Stimulated activated CD4-positive, alpha-beta T cell treated with anti-CD3 and anti-CD28 coated beads, Interleukin-15, amount 100 ng/mL, for 48 hours (primary cell): Measurements from ENCODE around the gene NKAPL.

Experiments
- DNase-seq, 2 donors: peaks; one replicate each; pipeline ENCODE4 v3.0.0-alpha.2; 2020; ENCODE audit warnings: low read depth in 2 of 2

NKAPL gene

DNA sequence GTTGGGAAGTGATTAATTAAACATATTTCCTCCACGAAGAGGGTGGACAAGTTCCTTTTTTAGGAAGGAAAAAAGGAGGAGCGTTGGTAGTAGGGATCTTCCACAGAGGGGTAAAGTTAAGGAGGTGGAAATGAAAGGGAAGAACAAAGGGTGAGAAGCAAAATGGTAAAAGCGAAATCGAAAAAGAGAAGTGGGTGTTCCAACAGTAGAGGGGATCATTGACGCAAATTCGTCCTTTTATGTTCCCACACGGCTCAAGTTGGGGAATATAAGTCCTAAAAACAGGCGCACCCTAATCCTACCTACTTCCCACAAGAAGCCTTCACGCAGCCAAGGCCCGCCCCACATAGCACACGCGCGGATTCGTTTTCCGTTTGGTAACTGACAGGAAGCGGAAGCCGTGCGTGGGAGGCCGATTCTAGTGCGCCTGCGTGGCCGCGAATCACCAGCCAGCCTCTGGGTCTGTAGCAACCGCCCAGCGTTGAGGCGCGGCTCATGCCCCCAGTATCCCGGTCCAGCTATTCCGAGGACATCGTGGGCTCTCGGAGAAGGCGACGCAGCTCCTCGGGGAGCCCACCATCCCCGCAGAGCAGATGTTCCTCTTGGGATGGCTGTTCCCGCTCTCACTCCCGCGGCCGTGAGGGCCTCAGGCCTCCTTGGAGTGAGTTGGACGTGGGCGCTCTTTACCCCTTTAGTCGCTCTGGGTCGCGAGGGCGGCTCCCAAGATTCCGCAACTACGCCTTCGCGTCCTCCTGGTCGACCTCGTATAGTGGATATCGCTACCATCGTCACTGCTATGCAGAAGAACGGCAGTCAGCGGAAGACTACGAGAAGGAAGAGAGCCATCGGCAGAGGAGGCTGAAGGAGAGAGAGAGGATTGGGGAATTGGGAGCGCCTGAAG is at the start of gene NKAPL:
NKAPL (plus strand) TSS at position 421 of the 901 bp plus-strand sequence; CDS start at position 496, 75 bp downstream.
- peak; percentile 56 to 62 for DNase-seq

DNA sequence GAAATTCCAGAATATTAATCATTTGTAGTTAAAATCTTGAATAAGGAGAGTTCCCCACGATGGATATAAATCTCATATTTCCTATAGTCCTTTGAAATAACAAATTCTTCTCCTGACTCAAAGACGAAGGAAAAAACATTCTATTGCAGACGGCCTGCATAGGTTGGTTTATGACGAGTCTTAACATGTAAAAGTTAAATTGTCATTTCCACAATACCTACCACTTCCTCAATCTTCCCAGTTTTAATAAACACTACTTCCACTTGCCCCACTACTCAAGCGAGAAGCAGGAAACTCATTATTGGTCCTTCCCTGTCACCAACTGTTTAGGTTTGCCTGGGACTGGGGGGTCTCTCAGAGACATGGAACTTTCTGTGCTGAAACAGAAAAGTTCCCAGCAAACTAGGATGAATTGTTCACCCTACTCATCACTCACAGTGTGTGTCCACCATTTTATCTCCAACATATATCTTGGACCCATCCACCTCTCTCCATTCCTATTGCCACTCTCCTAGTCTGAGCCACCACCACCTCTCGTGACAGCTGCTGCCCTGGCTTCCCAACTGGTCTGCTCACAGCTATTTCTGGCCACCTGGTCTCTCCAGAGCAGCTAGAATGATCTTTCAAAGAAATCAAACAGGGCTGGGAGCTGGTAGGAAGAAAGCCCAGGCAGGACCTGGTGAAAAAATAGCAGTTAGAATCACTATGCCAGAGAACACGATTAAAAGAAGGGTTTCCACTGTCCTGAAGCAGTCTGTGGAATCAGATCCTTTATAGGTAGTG is 49.2 kb upstream of the NKAPL start:
- DNase-seq = no peak

DNA sequence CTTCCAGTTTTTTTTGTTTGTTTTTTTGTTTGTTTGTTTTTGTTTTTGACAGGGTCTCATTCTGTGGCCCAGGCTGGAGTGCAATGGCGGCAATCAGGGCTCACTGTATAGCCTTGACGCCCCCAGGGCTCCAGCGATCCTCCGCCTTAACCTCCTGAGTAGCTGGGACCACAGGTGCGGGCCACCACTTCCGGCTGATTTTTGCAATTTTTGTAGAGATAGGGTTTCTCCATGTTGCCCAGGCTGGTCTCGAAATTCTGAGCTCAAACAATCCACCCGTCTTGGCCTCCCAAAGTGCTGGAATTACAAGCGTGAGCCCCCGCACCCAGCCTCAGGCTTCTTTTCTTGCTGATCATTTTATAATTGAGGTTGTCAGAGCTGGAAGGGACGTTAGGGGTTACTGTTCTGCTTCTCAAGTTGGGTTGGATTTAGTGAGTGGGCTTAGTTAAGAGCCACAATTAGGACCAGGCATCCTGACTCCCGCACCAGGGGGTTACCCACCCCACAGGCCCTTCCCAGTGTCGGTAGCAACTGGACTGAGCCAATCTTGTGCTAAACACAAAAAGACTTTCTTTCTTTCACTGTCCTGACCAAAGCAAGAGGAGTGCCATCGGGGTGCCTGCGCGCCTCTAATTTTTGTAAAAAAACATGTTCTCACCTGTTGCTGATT is 47.1 kb upstream of the NKAPL start:
- no peak for DNase-seq

DNA sequence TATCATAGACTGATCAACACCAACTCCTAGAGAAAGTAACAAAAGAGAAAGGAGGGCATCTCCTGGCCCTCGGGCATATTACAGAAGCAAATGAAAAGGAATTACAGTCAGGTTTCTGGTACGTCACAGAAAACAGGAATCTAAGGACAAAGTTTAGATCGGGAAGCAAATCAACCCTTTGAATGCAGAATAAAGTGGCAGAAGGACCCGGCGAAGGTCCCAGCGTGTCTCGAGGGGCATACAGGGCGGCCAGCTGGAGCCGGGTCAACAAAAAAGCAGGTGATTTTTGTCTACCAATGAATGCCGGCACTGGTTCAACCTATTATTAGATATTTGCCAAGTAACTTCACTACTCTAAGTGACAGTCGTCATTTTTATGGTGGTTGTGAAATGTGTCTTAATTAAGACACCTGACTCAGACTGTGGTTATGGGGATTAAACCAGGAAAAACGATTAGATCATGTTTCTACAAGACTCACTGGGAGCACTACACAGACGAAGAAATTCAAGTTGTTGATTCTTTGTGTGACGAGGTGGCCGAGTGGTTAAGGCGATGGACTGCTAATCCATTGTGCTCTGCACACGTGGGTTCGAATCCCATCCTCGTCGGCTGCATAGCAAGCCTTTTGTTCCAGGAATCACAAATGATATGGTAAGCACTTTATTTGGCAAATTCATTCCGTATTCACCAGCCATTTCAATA is 46.4 kb upstream of the NKAPL start:
- DNase-seq = peak; percentile 39 to 57

DNA sequence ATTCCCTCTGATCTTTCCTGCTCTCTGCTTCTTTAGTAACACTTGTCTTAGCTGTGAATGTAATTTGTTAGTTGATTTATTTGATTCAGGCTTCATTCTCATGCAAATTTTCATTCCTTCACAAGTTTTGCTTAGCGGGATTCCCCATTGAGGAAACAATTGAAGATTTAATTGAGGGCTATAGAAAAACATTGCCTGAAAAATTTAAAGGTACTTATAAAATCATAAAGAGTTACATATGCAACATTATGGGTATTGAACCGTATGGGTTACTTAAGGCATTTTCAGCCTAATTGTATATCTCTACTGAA is 45.9 kb upstream of the NKAPL start:
- DNase-seq = no peak

DNA sequence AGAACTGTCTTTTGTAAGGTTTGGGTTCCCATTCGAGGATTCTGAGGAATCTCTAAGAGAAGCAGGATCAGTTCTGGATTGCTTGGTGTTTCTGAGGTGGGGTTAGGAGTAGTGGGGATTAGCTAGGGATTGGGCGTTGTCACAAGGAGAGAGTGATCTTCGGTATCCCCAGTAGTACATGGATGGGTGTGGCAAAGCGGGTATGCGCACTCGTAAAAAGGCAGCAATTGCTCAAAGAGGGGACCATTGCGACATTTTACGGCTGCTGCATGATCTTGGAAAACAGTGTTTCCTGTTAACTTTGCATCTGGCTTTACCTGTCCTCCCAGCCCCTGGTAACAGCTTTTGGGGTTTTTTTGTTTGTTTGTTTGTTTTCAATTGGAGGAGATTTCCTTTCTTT is 43.7 kb upstream of the NKAPL start:
- no peak for DNase-seq

DNA sequence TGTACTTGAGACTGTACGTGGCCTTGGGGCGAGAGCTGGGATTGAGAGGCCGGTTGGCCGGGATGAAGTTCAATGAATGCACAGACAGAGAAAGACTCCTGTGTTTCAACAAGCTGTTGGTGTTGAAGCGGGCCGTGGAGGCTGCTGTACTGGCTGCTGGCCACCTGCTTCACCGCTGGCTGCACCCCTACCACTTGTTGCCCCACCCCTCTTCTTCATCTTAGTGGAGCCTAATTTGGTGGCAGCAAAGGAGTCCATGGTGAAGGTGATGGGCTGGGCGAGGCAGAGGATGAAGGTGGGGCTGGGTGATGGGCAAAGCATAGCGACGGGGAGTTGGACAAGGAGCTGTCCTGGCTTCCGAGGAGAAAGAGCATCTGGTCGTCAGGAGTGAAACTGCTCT is 41.2 kb upstream of the NKAPL start:
- DNase-seq = no peak

DNA sequence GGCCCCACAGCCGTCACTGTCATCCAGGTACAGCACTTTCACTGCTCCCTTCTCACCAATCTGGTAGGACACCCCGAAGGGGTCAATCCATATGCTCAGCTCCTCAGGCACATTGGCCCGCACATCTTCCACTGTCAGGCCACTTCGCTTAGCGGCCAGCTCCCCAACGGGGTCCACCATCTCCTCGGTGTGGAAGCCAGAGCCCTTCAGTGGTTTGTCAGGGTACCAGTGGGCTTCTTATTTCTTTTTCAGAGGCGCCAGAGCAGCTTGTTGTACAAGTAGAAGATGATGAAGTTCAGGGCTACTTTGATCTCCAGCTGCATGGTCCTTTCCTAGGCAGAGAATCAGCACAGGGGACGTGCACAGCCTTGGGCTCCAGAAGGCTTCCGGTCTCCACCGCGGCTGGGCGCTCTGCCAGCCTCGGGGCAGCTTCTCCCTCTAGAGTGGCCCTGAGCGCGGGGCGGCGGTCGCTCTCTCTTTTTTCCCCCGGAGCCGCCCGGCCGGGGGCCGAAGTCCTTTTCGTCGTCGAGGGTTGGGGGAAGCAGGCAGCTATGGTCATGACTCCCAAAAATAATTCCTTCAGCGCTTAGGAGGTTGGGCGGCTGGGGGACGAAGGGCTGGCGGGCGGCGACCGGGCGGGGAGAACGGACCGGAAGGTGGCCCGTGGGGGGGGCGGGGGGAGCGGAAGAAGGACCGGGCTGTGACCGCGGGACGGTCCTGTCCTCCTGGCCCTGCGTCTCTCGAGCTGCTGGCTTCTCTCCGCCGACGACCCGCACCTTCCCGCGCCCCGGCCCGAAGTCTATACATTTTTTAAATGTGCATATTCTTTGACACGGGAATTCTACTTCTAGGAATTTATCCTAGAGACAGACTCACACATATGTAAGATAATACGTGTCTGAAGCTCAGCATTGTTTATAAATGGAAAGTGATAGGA is 40.5 kb upstream of the NKAPL start:
- peak in 1 of 2 donors; percentile 12 for DNase-seq

DNA sequence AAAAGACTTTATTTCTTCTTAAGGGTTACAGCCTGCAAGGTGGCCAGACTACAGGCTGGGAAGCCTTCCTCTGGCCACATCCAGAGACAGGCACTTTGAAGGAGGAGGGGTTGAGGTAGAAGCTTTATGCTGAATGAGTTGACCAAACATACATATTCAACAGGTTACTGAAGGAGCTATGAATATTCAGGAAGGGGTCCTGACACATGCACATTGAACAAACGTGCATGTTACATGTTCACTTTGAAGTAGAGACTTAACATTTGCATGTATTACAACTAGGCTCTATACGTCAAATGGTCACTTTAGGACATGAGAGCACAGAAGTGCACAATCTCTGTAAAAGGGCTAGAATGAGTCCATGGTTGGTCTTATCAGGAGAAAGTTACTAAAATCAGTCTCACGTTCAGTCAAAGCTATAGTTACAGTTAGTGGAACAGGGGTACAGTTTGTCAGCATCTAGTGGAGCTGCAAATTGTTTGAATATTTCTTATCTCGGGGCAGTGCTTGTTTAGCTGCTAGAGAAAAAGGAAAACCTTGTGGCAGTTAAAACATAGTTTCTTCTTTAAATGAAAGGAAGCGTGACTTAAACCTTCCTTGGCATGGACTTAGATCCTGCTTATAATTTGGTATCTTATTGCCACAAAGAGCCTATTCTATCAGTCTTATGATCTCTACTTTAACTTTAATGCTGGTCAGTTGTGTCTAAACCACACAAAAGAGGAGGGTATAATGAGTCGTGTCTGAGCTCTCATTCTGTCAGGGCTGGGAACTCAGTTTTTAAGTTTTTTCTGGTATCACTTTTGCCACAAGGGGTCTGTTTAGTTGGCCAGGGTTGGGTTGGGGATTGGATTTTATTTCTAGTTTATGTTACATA is 38.6 kb upstream of the NKAPL start:
- DNase-seq = no peak

DNA sequence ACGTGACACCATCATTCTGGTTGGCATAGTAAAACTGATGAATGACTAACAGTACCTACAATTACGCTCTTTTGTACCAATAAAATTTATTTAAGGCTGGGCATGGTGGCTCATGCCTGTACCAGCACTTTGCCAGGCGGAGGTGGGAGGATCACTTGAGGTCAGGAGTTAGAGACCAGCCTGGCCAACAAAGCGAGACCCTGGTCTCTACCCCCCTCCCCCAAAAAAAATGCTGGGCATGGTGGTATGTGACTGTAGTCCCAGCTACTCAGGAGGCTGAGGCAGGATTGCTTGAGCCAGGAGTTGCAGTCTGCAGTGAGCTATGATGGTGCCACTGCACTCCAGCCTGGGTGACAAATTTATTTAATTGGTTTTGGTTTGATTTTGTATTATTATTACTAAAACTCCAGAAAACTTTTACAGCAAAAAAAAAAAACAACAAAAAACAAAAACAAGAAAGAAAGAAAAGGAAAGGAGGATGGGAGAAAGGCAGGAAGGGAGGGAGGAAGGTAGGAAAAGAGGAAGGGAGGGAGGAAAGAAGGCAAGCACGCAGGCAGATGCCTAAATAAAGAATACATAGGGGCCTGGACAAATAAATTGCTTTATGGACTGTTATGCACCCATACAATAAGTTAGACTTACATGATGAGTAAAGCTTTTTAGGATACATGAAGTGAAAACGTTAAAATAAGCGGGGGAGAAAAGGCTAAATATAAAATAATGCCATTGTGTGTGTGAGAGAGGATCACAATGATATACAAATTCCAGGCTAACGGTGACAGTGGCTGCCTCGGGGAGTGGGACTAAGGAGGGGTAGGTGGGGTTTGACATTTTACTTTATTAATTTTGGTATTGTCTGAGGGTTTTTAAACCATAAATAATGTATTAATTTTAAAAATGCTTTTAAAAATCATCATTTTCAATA is 34.7 kb upstream of the NKAPL start:
- no peak for DNase-seq

DNA sequence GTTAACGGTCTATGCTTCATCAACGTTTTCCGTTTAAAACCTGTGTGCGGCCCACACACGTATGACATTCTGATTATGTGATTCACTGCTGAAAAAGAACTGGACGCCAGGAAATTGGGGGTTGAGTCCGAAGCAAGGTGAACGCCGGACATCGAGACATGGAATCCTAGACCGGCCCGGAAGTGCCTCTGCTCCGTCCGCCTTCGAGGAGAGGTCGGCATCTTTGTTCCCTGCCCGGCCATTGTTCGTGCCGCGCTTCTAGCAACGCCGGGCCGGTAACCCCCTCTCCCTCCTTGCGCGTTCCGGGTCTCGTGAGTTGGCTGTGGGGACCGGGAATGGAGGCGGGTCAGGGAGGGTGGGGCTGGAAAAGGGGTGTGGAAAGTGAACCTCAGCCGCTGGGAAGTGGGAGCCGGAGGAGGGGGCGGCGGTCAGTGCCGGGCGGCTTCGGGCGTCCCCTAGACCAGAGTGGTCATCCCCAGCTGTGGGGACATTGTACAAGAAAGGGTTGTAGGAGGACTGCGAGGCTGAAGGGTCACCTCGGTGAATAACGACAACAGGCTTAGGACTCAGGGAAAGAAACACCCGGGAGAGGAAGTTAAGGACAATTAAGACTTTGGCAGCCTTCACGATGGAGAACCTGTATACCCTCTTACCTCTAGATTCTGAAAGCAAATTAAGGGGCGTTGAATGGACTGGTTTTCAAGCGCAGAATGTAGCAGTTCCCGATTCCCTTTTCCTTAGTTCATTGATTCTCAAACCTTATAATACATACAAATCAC is 33.9 kb upstream of the NKAPL start, which contains the start of gene ZSCAN9:
ZSCAN9 (plus strand) TSS at position 220 of the 779 bp plus-strand sequence. CDS start 1,810 bp downstream, outside the sequence.
- DNase-seq = peak; percentile 14 to 38

DNA sequence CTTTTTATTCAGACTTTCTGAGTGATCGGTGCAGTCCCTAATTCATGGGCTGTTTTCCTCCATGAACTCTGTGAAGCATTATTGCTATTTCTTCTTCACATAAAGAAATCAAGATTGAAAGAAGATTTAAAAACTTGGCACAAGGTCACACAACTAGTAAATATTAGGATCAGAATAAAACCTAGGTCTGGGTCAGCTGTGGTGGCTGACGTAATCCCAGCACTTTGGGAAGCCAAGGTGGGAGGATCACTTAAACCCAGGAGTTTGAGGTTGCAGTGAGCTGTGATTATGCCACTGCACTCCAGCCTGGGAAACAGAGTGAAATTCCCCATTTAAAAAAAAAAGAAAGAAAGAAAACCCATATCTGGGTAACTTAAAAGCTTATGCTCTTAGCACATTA is 32.6 kb upstream of the NKAPL start:
- no peak for DNase-seq

DNA sequence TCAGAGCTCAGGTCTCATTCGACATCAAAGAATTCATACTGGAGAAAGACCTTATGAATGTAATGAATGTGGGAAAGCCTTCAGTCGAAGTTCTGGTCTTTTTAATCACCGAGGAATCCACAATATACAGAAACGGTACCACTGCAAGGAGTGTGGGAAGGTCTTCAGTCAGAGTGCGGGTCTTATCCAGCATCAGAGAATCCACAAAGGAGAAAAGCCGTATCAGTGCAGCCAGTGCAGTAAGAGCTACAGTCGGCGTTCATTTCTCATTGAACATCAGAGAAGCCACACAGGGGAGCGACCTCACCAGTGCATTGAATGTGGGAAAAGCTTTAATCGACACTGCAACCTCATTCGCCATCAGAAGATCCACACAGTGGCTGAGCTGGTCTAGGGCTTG is 26.3 kb upstream of the NKAPL start:
- no peak for DNase-seq

DNA sequence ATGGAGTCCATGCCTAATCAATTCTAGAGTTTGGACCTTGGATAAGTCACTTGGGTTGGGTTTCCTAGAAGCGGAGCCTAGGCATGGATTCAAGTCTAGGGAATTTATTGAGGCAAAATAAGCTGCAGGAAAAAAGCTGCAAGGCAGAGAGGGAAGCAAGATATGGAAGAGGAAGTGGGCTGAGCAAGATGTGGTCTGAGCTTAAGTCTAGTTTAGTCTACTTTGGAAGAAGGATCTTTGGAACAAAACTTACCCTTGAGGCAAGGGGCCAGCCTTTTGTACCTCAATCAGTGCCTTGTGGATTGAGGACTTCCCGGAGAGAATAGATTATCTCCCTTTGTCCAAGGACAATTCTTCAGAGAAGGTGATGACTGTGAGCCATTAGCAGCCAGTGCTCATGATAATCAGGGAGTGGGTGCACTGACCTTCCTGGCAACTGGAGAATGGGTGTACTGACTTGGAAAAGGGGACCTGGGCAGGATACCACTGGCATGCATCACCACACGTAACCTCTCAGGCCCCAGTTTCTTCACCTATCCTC is 23.1 kb upstream of the NKAPL start:
- DNase-seq = no peak

DNA sequence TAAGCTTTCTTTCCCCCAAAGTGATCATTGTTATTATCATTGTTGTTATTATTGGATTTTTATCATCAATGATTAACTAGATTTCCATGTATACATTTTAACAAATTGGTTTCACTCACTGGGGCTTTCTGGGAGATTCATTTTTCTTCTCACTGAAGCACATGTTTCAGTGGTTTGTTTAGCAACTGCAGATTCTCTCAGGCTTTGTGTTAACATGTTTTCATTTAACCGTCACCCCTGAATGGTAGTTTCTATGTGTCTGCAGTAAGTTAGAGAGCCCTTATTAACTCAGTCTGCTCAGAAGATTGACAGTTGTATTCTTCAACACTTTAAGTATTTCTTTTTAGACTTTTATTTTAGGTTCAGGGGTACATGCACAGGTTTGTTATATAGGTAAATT is 19.5 kb upstream of the NKAPL start:
- no peak for DNase-seq

DNA sequence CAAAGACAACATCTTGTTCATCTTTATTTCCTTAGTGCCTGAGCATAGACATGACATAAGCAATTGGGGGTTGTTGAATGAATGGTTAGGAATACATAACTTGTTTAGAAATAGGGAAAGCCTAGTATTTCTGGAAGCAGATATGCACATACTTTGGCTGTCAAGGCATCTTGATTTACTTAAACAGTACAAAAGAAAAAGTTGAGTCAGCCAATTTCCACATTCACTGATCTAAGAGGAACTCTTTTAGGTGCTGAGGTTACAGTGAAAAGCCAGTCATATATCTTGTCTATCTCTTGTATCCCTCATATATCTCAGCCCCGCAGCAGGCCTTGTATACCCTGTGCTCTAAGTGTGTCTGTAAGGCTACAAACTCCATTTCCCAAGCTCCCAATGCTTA is 18.6 kb upstream of the NKAPL start:
- no peak for DNase-seq

DNA sequence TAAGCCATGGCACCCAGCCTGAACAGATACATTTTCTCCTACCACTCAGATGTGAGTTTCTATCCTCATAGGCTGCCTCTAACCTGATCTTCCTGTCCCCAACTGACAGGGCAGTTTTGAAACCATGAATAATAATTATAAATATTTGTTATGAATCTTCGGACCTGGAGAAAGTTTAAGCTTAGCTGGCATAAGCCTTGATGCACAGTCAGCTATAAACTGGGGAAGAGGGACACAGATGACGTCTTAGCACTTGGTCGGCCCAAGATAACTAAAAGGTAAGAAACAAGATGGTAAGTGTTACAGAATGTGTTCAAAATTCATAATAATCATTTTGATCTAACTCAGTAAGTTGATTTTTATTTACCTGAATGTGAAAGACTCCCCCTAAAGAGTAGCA is 15.2 kb upstream of the NKAPL start:
- no peak for DNase-seq
